ENCODE results near the gene CACNA2D3.

GRCh38 chr3:54936561-54936960 is 814.2 kb downstream of the CACNA2D3 start:
- TF ChIP-seq CTCF (IDR thresholded peaks at IDR 0.05) (no peak), POLR2A (IDR thresholded peaks at IDR 0.05) (no peak)

Data from tibial nerve (tissue), 3 donors.